CD4-positive, alpha-beta T cell (primary cell): ENCODE results near the gene MACROD2. TPM values are rescaled to one million over a fixed set of nuclear protein-coding genes. Genes with fewer than 3 reads are reported as not detected.

Experiments used
- ATAC-seq: fragments of 200-7000 bp; cut with Tn5 transposase; one replicate; pipeline ENCODE4 v1.10.0; 2022; ENCODE audit warnings: mild to moderate bottlenecking; ENCODE audit not compliant: poor library complexity
- CTCF ChIA-PET: fragments of 350-600 bp; sonication (Branson Sonifier 250); formaldehyde crosslinking; loops from one replicate; lab custom pipeline; 2021; ENCODE audit warnings: antibody characterized with exemption, inconsistent platforms; lab: Charles Lee
- POLR2A ChIA-PET: fragments of 350-600 bp; sonication (Branson Sonifier 250); formaldehyde crosslinking; loops from one replicate; lab custom pipeline; 2021; ENCODE audit warnings: antibody characterized with exemption, inconsistent platforms; lab: Charles Lee
- DNase-seq, 14 experiments: peaks; one replicate each; pipeline ENCODE4 v3.0.0-alpha.2; 2013 to 2020; ENCODE audit warnings: mixed read lengths in 2 of 14
- H3K27ac ChIP-seq, 2 donors: one replicate each; pipeline versions ENCODE4 v1.5.1 to v1.7.0; 2013; ENCODE audit warnings: low read length in 2 of 2, low read depth in 1 of 2, mild to moderate bottlenecking in 1 of 2
- H3K27me3 ChIP-seq, 2 experiments: 1 replicate in 1 of 2; 2 replicates in 1 of 2; pipeline versions ENCODE4 v1.6.1 to v1.7.0; 2013; ENCODE audit warnings: low read length in 2 of 2, control low read depth in 1 of 2, mild to moderate bottlenecking in 1 of 2, moderate library complexity in 1 of 2; ENCODE audit not compliant: insufficient read depth in 2 of 2, control insufficient read depth in 1 of 2
- H3K36me3 ChIP-seq: one replicate; pipeline ENCODE4 v1.6.1; 2013; ENCODE audit warnings: low read length, control low read depth; ENCODE audit not compliant: insufficient read depth
- H3K4me1 ChIP-seq: one replicate; pipeline ENCODE4 v1.6.1; 2013; ENCODE audit warnings: low read length, control low read depth; ENCODE audit not compliant: insufficient read depth
- H3K4me3 ChIP-seq: one replicate; pipeline ENCODE4 v1.5.1; 2013; ENCODE audit warnings: mild to moderate bottlenecking, low read length, moderate library complexity
- H3K9me3 ChIP-seq, 2 experiments: 1 replicate in 1 of 2; 2 replicates in 1 of 2; pipeline versions ENCODE4 v1.6.1 to v1.7.0; 2013; ENCODE audit warnings: low read length in 2 of 2, mild to moderate bottlenecking in 2 of 2, control low read depth in 1 of 2, moderate library complexity in 1 of 2; ENCODE audit not compliant: control insufficient read depth in 1 of 2, insufficient read depth in 1 of 2
- H3K27ac Mint-ChIP-seq: one replicate; pipeline ENCODE4 v1.8.0; 2020; ENCODE audit warnings: mixed read lengths
- H3K27me3 Mint-ChIP-seq: one replicate; pipeline ENCODE4 v1.8.0; 2021; ENCODE audit warnings: mixed read lengths
- H3K36me3 Mint-ChIP-seq: one replicate; pipeline ENCODE4 v1.8.0; 2021; ENCODE audit warnings: low read depth, mixed read lengths
- H3K4me1 Mint-ChIP-seq: one replicate; pipeline ENCODE4 v1.8.0; 2021; ENCODE audit warnings: low read depth, mixed read lengths
- H3K4me3 Mint-ChIP-seq: one replicate; pipeline ENCODE4 v1.8.0; 2020; ENCODE audit warnings: mild to moderate bottlenecking, mixed read lengths
- H3K9me3 Mint-ChIP-seq: one replicate; pipeline ENCODE4 v1.8.0; 2020; ENCODE audit warnings: mixed read lengths
- intact Hi-C, 2 experiments: fragments of 100-400 bp; cut with DNase I in 1 of 2; cut with micrococcal nuclease in 1 of 2; formaldehyde crosslinking; loops; one replicate each; pipeline versions ENCODE4 v1.15.1 to v1.9.0; 2023 to 2025; cut with DNase I, micrococcal nuclease
- total RNA-seq, 174 experiments: library from RNA in 2 of 174; stranded (reverse) in 2 of 174; gene quantifications; one replicate each; pipeline ENCODE4 v1.2.3 and lab custom pipeline; 2021 to 2026
- TF ChIP-seq, protein P1 (sequence below): fragments of 200-600 bp; IDR thresholded peaks from one replicate; pipeline ENCODE4 v1.8.0; 2022; ENCODE audit warnings: antibody characterized with exemption, mild to moderate bottlenecking

The MACROD2 gene
- total RNA-seq, 2 experiments from 2014 or later: not detected

- Histone ChIP-seq H3K27me3 (no peaks in the 10 kb centered on the region), H3K27ac (no peak overlapping the region), H3K4me3 (no peak overlapping the region), H3K4me1 (no peaks in the 10 kb centered on the region), H3K36me3 (no peaks in the 10 kb centered on the region), H3K9me3 (peaks cover 0 to 3% of the 10 kb centered on the region in 2 experiments)
- ChIA-PET POLR2A (no interaction called here), CTCF (no interaction called here)
- ATAC-seq (no peak), DNase-seq (no peak)
- no peak overlapping the region for H3K27ac Mint-ChIP-seq
- H3K4me3 Mint-ChIP-seq: no peak overlapping the region
- no peaks in the 10 kb centered on the region for H3K36me3 Mint-ChIP-seq
- H3K4me1 Mint-ChIP-seq: no peaks in the 10 kb centered on the region
- no peaks in the 10 kb centered on the region for H3K27me3 Mint-ChIP-seq
- TF ChIP-seq, protein P1, sequence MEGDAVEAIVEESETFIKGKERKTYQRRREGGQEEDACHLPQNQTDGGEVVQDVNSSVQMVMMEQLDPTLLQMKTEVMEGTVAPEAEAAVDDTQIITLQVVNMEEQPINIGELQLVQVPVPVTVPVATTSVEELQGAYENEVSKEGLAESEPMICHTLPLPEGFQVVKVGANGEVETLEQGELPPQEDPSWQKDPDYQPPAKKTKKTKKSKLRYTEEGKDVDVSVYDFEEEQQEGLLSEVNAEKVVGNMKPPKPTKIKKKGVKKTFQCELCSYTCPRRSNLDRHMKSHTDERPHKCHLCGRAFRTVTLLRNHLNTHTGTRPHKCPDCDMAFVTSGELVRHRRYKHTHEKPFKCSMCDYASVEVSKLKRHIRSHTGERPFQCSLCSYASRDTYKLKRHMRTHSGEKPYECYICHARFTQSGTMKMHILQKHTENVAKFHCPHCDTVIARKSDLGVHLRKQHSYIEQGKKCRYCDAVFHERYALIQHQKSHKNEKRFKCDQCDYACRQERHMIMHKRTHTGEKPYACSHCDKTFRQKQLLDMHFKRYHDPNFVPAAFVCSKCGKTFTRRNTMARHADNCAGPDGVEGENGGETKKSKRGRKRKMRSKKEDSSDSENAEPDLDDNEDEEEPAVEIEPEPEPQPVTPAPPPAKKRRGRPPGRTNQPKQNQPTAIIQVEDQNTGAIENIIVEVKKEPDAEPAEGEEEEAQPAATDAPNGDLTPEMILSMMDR: no peak
- intact Hi-C loops: no loop called here
- H3K9me3 Mint-ChIP-seq: peaks cover 9% of the 10 kb centered on the region
Observed at GRCh38 chr20:14664101-14664500, 668.8 kb downstream of the MACROD2 start.

DNA sequence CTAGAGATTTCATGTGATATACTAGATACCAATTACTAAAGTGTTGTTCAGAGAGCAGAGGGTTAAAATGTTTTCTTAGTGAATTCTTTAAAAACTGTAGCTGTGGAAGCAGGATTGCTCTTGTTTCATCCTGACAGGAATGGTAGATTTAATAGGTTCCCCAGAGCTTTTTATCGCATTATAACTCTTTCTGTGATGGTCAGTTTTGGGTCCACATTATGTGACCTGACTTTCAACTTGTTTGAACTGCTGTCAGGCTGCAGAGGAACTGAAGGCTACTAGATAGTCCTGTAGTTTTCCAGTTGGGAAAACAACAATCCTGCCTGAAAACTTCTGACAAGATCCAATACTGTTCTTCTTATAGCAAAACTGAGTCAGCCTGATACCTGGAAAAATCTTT is 671.4 kb downstream of the MACROD2 start:
- DNase-seq (no peak), ATAC-seq (no peak)
- no peaks in the 10 kb centered on the region for H3K36me3 Mint-ChIP-seq
- ChIA-PET CTCF (interaction anchor here (1.5 kb wide), 1 partner anchor 11 kb away, joined by 3 read pairs; no protein-coding TSS in a partner anchor), POLR2A (no interaction called here)
- Histone ChIP-seq H3K4me1 (no peaks in the 10 kb centered on the region), H3K9me3 (peaks cover 0 to 3% of the 10 kb centered on the region in 2 experiments), H3K4me3 (no peak overlapping the region), H3K36me3 (no peaks in the 10 kb centered on the region), H3K27ac (no peak overlapping the region), H3K27me3 (no peaks in the 10 kb centered on the region)
- intact Hi-C loops: no loop called here
- H3K9me3 Mint-ChIP-seq: peaks cover 11% of the 10 kb centered on the region
- H3K27me3 Mint-ChIP-seq: no peaks in the 10 kb centered on the region
- no peaks in the 10 kb centered on the region for H3K4me1 Mint-ChIP-seq
- no peak overlapping the region for H3K27ac Mint-ChIP-seq
- H3K4me3 Mint-ChIP-seq: no peak overlapping the region
- TF ChIP-seq, protein P1: no peak

DNA sequence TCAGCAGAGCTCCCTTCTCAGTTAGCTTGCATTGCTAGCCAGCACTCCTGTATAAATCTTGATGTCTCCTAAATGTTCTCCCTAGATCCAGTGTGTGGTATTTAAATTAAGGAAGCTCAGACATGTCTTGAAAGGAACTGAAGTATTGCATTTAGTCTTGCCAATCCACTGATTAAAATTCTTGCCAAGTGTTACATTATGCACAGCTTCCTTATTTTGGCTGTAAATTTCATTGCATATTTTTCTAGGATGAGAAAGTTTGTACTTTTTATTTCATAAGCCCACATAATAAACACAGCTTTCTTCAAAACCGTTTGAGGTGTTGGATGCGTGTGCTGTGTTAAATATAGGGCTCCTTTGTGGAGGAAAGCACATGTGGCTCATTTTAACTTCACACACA is 671.9 kb downstream of the MACROD2 start:
- H3K27ac ChIP-seq: no peak overlapping the region
- H3K36me3 ChIP-seq: no peaks in the 10 kb centered on the region
- no peak for DNase-seq
- ChIA-PET POLR2A (no interaction called here), CTCF (no interaction called here)
- no peak overlapping the region for H3K4me3 Mint-ChIP-seq
- peaks cover 7% of the 10 kb centered on the region for H3K9me3 Mint-ChIP-seq
- no peaks in the 10 kb centered on the region for H3K27me3 ChIP-seq
- no peaks in the 10 kb centered on the region for H3K27me3 Mint-ChIP-seq
- no peak for ATAC-seq
- no peaks in the 10 kb centered on the region for H3K36me3 Mint-ChIP-seq
- peaks cover 0 to 3% of the 10 kb centered on the region in 2 experiments for H3K9me3 ChIP-seq
- H3K4me1 Mint-ChIP-seq: no peaks in the 10 kb centered on the region
- H3K4me3 ChIP-seq: no peak overlapping the region
- H3K4me1 ChIP-seq: no peaks in the 10 kb centered on the region
- no peak overlapping the region for H3K27ac Mint-ChIP-seq
- intact Hi-C loops: no loop called here
- TF ChIP-seq, protein P1: no peak
